WTC11 (cell line): Measurements from ENCODE around the gene ZNF414. TPM values are rescaled to one million over a fixed set of nuclear protein-coding genes. Genes with fewer than 3 reads are reported as not detected.

Experiments used
- ATF1 ChIP-seq: sonication (generic); formaldehyde crosslinking; IDR thresholded peaks from 2 replicates; pipeline ENCODE4 v1.8.1; 2023; ENCODE audit warnings: mild to moderate bottlenecking, moderate library complexity, missing genetic modification reagents
- CREB1 ChIP-seq: sonication (generic); formaldehyde crosslinking; IDR thresholded peaks from 2 replicates; pipeline ENCODE4 v1.8.0; 2023; ENCODE audit warnings: mild to moderate bottlenecking, missing genetic modification reagents
- GRHL2 ChIP-seq: fragments of 250-450 bp; sonication (Bioruptor Pico); IDR thresholded peaks from 2 replicates; pipeline ENCODE4 v1.8.0; 2022; ENCODE audit warnings: mild to moderate bottlenecking, moderate library complexity; ENCODE audit not compliant: insufficient replicate concordance, severe bottlenecking
- GTF2I ChIP-seq: fragments of 250-450 bp; sonication (Bioruptor Pico); conservative IDR thresholded peaks from 2 replicates; pipeline ENCODE4 v1.4.0; 2021; ENCODE audit warnings: mild to moderate bottlenecking
- IRF2 ChIP-seq: sonication (generic); formaldehyde crosslinking; IDR thresholded peaks from 2 replicates; pipeline ENCODE4 v1.8.0; 2022; ENCODE audit warnings: low read depth, missing genetic modification reagents, borderline replicate concordance
- MXD4 ChIP-seq: fragments of 250-450 bp; sonication (Bioruptor Pico); IDR thresholded peaks from 2 replicates; pipeline ENCODE4 v1.8.0; 2021; ENCODE audit warnings: mild to moderate bottlenecking, moderate library complexity, borderline replicate concordance
- NFATC4 ChIP-seq: fragments of 250-450 bp; sonication (Bioruptor Pico); IDR thresholded peaks from 2 replicates; pipeline ENCODE4 v1.9.0; 2021; ENCODE audit warnings: mild to moderate bottlenecking
- NFYB ChIP-seq: sonication (generic); formaldehyde crosslinking; conservative IDR thresholded peaks from 2 replicates; pipeline ENCODE4 v1.8.0; 2022; ENCODE audit warnings: low read depth, missing genetic modification reagents
- NR1H2 ChIP-seq: sonication (generic); formaldehyde crosslinking; IDR thresholded peaks from 2 replicates; pipeline ENCODE4 v1.9.0; 2021; ENCODE audit warnings: mild to moderate bottlenecking, moderate library complexity, missing genetic modification reagents
- NR3C1 ChIP-seq: sonication (generic); formaldehyde crosslinking; conservative IDR thresholded peaks from 2 replicates; pipeline ENCODE4 v1.8.1; 2023; ENCODE audit warnings: low read depth, mild to moderate bottlenecking, missing genetic modification reagents
- OVOL2 ChIP-seq: fragments of 250-450 bp; sonication (Bioruptor Pico); IDR thresholded peaks from 2 replicates; pipeline ENCODE4 v1.9.0; 2021; ENCODE audit warnings: mild to moderate bottlenecking, borderline replicate concordance
- SOX15 ChIP-seq: fragments of 250-450 bp; sonication (Bioruptor Pico); IDR thresholded peaks from 2 replicates; pipeline ENCODE4 v1.9.0; 2021; ENCODE audit warnings: mild to moderate bottlenecking
- TEAD4 ChIP-seq: sonication (generic); formaldehyde crosslinking; IDR thresholded peaks from 2 replicates; pipeline ENCODE4 v1.8.0; 2022; ENCODE audit warnings: mild to moderate bottlenecking, missing genetic modification reagents
- ZBTB21 ChIP-seq: sonication (generic); formaldehyde crosslinking; IDR thresholded peaks from 2 replicates; pipeline ENCODE4 v1.8.1; 2023; ENCODE audit warnings: mild to moderate bottlenecking, missing genetic modification reagents, borderline replicate concordance
- ZNF219 ChIP-seq: sonication (generic); formaldehyde crosslinking; IDR thresholded peaks from 2 replicates; pipeline ENCODE4 v1.8.0; 2023; ENCODE audit warnings: missing genetic modification reagents, mild to moderate bottlenecking, borderline replicate concordance
- ZNF232 ChIP-seq: sonication (generic); formaldehyde crosslinking; IDR thresholded peaks from 2 replicates; pipeline ENCODE4 v1.8.0; 2022; ENCODE audit warnings: mild to moderate bottlenecking, missing genetic modification reagents
- ZNF416 ChIP-seq: fragments of 250-450 bp; sonication (Bioruptor Pico); IDR thresholded peaks from 2 replicates; pipeline ENCODE4 v1.9.0; 2021; ENCODE audit warnings: mild to moderate bottlenecking, inconsistent platforms
- ZNF671 ChIP-seq: fragments of 250-450 bp; sonication (Bioruptor Pico); IDR thresholded peaks from 2 replicates; pipeline ENCODE4 v1.8.0; 2021; ENCODE audit warnings: mild to moderate bottlenecking
- total RNA-seq: library from RNA; stranded (reverse); gene quantifications from 3 replicates; pipeline ENCODE4 v1.2.3, GENCODE V29; 2021
- TF ChIP-seq, protein P1 (sequence below): sonication (generic); formaldehyde crosslinking; IDR thresholded peaks from 2 replicates; pipeline ENCODE4 v1.8.0; 2022; ENCODE audit warnings: mild to moderate bottlenecking, missing genetic modification reagents
- TF ChIP-seq, protein P2 (sequence below): sonication (generic); formaldehyde crosslinking; IDR thresholded peaks from 2 replicates; pipeline ENCODE4 v1.8.0; 2023; ENCODE audit warnings: missing genetic modification reagents, mild to moderate bottlenecking, borderline replicate concordance
- TF ChIP-seq, protein P3 (sequence below): fragments of 250-450 bp; sonication (Bioruptor Pico); IDR thresholded peaks from 2 replicates; pipeline ENCODE4 v1.9.0; 2021; ENCODE audit warnings: mild to moderate bottlenecking
- TF ChIP-seq, protein P4 (sequence below): fragments of 250-450 bp; sonication (Bioruptor Pico); IDR thresholded peaks from 2 replicates; pipeline ENCODE4 v1.9.0; 2021; ENCODE audit warnings: mild to moderate bottlenecking
- TF ChIP-seq, protein P5 (sequence below): fragments of 250-450 bp; sonication (Bioruptor Pico); IDR thresholded peaks from 2 replicates; pipeline ENCODE4 v1.8.0; 2021; ENCODE audit warnings: mild to moderate bottlenecking
- TF ChIP-seq, protein P6 (sequence below): sonication (generic); formaldehyde crosslinking; IDR thresholded peaks from 2 replicates; pipeline ENCODE4 v1.8.1; 2023; ENCODE audit warnings: mild to moderate bottlenecking, missing genetic modification reagents
- TF ChIP-seq, protein P7 (sequence below): fragments of 250-450 bp; sonication (Bioruptor Pico); IDR thresholded peaks from 2 replicates; pipeline ENCODE4 v2.1.2; 2022; ENCODE audit warnings: mild to moderate bottlenecking, moderate library complexity

The ZNF414 gene
- total RNA-seq, 1 experiment from 2014 or later = 38.2 TPM

DNA sequence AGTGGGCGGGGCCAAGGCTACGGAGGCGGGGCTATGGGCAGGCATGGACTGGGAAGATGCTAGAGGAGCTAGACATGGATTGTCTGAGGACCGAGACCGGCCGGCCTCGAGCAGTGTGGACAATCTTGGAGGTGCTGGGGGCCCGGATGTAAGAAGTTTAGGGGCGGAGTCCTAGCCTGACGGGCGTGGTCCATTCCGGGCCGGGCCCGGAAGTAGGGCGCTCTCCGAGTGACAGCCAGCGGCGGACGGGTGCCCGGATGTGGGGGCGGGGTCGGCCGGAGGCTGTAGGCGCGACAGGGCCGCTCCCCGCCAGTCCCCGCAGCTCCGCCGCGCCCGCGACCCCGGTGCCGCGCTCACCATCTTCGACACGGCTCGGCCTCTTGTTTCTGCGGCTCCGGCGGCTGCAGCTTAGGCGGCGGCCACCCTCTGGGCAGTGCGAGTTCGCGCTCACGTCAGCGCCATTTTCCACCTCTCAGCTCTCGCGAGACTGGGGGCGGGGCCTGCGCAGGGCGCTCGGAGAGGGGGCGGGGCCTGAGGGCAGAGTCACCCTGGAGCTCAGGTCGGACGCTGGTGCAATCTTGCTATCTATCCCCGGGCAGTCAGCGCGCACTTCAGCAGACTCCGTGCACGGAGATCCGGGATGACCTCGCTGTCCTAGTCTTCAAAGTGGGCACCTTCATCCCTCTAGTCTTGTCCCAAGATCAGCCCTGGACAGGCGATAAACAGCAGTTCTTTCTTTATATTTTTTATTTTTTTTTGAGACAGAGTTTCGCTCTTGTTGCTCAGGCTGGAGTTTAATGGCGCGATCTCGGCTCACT, at the start of gene ZNF414 (continued):
- TF ChIP-seq OVOL2 (CRISPR knock-in tag) = no peak
- no peak for TF ChIP-seq GRHL2 (CRISPR knock-in tag)
- TF ChIP-seq GTF2I (CRISPR knock-in tag) = no peak
- TF ChIP-seq, protein P1, sequence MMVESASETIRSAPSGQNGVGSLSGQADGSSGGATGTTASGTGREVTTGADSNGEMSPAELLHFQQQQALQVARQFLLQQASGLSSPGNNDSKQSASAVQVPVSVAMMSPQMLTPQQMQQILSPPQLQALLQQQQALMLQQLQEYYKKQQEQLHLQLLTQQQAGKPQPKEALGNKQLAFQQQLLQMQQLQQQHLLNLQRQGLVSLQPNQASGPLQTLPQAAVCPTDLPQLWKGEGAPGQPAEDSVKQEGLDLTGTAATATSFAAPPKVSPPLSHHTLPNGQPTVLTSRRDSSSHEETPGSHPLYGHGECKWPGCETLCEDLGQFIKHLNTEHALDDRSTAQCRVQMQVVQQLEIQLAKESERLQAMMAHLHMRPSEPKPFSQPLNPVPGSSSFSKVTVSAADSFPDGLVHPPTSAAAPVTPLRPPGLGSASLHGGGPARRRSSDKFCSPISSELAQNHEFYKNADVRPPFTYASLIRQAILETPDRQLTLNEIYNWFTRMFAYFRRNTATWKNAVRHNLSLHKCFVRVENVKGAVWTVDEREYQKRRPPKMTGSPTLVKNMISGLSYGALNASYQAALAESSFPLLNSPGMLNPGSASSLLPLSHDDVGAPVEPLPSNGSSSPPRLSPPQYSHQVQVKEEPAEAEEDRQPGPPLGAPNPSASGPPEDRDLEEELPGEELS (CRISPR knock-in tag) = 0 out of 2 replicates have a peak, but pooled peaks have one; percentile 27
- no peak for TF ChIP-seq ZNF232 (CRISPR knock-in tag)
- TF ChIP-seq, protein P2, sequence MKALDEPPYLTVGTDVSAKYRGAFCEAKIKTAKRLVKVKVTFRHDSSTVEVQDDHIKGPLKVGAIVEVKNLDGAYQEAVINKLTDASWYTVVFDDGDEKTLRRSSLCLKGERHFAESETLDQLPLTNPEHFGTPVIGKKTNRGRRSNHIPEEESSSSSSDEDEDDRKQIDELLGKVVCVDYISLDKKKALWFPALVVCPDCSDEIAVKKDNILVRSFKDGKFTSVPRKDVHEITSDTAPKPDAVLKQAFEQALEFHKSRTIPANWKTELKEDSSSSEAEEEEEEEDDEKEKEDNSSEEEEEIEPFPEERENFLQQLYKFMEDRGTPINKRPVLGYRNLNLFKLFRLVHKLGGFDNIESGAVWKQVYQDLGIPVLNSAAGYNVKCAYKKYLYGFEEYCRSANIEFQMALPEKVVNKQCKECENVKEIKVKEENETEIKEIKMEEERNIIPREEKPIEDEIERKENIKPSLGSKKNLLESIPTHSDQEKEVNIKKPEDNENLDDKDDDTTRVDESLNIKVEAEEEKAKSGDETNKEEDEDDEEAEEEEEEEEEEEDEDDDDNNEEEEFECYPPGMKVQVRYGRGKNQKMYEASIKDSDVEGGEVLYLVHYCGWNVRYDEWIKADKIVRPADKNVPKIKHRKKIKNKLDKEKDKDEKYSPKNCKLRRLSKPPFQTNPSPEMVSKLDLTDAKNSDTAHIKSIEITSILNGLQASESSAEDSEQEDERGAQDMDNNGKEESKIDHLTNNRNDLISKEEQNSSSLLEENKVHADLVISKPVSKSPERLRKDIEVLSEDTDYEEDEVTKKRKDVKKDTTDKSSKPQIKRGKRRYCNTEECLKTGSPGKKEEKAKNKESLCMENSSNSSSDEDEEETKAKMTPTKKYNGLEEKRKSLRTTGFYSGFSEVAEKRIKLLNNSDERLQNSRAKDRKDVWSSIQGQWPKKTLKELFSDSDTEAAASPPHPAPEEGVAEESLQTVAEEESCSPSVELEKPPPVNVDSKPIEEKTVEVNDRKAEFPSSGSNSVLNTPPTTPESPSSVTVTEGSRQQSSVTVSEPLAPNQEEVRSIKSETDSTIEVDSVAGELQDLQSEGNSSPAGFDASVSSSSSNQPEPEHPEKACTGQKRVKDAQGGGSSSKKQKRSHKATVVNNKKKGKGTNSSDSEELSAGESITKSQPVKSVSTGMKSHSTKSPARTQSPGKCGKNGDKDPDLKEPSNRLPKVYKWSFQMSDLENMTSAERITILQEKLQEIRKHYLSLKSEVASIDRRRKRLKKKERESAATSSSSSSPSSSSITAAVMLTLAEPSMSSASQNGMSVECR (CRISPR knock-in tag) = peak; percentile 71; the same call in 1 of the 2 replicates
- no peak for TF ChIP-seq NFATC4 (CRISPR knock-in tag)
- TF ChIP-seq, protein P3, sequence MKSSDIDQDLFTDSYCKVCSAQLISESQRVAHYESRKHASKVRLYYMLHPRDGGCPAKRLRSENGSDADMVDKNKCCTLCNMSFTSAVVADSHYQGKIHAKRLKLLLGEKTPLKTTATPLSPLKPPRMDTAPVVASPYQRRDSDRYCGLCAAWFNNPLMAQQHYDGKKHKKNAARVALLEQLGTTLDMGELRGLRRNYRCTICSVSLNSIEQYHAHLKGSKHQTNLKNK (CRISPR knock-in tag) = no peak
- no peak for TF ChIP-seq NFYB
- TF ChIP-seq, protein P4, sequence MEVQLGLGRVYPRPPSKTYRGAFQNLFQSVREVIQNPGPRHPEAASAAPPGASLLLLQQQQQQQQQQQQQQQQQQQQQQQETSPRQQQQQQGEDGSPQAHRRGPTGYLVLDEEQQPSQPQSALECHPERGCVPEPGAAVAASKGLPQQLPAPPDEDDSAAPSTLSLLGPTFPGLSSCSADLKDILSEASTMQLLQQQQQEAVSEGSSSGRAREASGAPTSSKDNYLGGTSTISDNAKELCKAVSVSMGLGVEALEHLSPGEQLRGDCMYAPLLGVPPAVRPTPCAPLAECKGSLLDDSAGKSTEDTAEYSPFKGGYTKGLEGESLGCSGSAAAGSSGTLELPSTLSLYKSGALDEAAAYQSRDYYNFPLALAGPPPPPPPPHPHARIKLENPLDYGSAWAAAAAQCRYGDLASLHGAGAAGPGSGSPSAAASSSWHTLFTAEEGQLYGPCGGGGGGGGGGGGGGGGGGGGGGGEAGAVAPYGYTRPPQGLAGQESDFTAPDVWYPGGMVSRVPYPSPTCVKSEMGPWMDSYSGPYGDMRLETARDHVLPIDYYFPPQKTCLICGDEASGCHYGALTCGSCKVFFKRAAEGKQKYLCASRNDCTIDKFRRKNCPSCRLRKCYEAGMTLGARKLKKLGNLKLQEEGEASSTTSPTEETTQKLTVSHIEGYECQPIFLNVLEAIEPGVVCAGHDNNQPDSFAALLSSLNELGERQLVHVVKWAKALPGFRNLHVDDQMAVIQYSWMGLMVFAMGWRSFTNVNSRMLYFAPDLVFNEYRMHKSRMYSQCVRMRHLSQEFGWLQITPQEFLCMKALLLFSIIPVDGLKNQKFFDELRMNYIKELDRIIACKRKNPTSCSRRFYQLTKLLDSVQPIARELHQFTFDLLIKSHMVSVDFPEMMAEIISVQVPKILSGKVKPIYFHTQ = no peak
- no peak for TF ChIP-seq ZNF671 (CRISPR knock-in tag)
- TF ChIP-seq ATF1 (CRISPR knock-in tag) = no peak
- TF ChIP-seq IRF2 (CRISPR knock-in tag) = no peak
- TF ChIP-seq ZNF219 (CRISPR knock-in tag) = no peak
- TF ChIP-seq, protein P5, sequence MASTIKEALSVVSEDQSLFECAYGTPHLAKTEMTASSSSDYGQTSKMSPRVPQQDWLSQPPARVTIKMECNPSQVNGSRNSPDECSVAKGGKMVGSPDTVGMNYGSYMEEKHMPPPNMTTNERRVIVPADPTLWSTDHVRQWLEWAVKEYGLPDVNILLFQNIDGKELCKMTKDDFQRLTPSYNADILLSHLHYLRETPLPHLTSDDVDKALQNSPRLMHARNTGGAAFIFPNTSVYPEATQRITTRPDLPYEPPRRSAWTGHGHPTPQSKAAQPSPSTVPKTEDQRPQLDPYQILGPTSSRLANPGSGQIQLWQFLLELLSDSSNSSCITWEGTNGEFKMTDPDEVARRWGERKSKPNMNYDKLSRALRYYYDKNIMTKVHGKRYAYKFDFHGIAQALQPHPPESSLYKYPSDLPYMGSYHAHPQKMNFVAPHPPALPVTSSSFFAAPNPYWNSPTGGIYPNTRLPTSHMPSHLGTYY (CRISPR knock-in tag) = no peak
- no peak for TF ChIP-seq ZBTB21 (CRISPR knock-in tag)
- no peak for TF ChIP-seq TEAD4
- TF ChIP-seq CREB1 (CRISPR knock-in tag) = no peak
- TF ChIP-seq NR1H2 (CRISPR knock-in tag) = no peak
- TF ChIP-seq ZNF416 (CRISPR knock-in tag) = no peak
- no peak for TF ChIP-seq SOX15 (CRISPR knock-in tag)
- TF ChIP-seq, protein P6, sequence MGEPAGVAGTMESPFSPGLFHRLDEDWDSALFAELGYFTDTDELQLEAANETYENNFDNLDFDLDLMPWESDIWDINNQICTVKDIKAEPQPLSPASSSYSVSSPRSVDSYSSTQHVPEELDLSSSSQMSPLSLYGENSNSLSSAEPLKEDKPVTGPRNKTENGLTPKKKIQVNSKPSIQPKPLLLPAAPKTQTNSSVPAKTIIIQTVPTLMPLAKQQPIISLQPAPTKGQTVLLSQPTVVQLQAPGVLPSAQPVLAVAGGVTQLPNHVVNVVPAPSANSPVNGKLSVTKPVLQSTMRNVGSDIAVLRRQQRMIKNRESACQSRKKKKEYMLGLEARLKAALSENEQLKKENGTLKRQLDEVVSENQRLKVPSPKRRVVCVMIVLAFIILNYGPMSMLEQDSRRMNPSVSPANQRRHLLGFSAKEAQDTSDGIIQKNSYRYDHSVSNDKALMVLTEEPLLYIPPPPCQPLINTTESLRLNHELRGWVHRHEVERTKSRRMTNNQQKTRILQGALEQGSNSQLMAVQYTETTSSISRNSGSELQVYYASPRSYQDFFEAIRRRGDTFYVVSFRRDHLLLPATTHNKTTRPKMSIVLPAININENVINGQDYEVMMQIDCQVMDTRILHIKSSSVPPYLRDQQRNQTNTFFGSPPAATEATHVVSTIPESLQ = no peak
- TF ChIP-seq, protein P7, sequence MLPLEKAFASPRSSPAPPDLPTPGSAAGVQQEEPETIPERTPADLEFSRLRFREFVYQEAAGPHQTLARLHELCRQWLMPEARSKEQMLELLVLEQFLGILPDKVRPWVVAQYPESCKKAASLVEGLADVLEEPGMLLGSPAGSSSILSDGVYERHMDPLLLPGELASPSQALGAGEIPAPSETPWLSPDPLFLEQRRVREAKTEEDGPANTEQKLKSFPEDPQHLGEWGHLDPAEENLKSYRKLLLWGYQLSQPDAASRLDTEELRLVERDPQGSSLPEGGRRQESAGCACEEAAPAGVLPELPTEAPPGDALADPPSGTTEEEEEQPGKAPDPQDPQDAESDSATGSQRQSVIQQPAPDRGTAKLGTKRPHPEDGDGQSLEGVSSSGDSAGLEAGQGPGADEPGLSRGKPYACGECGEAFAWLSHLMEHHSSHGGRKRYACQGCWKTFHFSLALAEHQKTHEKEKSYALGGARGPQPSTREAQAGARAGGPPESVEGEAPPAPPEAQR = no peak
- no peak for TF ChIP-seq MXD4 (CRISPR knock-in tag)
- TF ChIP-seq NR3C1 (CRISPR knock-in tag) = no peak
